Psoas muscle (tissue), 8 donors: ENCODE results near the gene NOS1. TPM values are rescaled to one million over a fixed set of nuclear protein-coding genes. Genes with fewer than 3 reads are reported as not detected.
A peak's percentile ranks its signal among the peaks of the same experiment; 100 is the strongest.

Experiments
- ATAC-seq, 4 donors: fragments of 200-7000 bp; cut with Tn5 transposase; one replicate each; pipeline ENCODE4 v1.9.1; 2020; ENCODE audit warnings: moderate library complexity in 3 of 4, mild to moderate bottlenecking in 2 of 4
- DNase-seq, 2 donors: peaks; one replicate each; pipeline ENCODE4 v3.0.0-alpha.2; 2020
- H3K27ac ChIP-seq: fragments of 200-600 bp; one replicate; pipeline ENCODE4 v1.8.0; 2022
- H3K27me3 ChIP-seq, 3 donors: fragments of 200-600 bp in 1 of 3; one replicate each; pipeline versions ENCODE4 v1.6.1 to v1.8.0; 2013 to 2022; ENCODE audit warnings: low read length in 2 of 3, mild to moderate bottlenecking in 2 of 3, moderate library complexity in 1 of 3; ENCODE audit not compliant: insufficient read depth in 3 of 3
- H3K36me3 ChIP-seq, 2 donors: fragments of 200-600 bp in 1 of 2; one replicate each; pipeline versions ENCODE4 v1.6.1 to v1.8.0; 2013 to 2022; ENCODE audit warnings: low read depth in 1 of 2, mild to moderate bottlenecking in 1 of 2, moderate library complexity in 1 of 2; ENCODE audit not compliant: insufficient read depth in 1 of 2
- H3K4me1 ChIP-seq: fragments of 200-600 bp; one replicate; pipeline ENCODE4 v1.8.0; 2022
- H3K4me3 ChIP-seq: fragments of 200-600 bp; one replicate; pipeline ENCODE4 v1.8.0; 2022; ENCODE audit warnings: mild to moderate bottlenecking
- H3K9me3 ChIP-seq: fragments of 200-600 bp; one replicate; pipeline ENCODE4 v1.8.0; 2022
- WGBS, 3 donors: extraction: QIAGEN DNeasy Blood & Tissue Kit; methylation state at CpG; one replicate each; pipeline versions ENCODE4 v1.1.6 to v1.1.7; 2013; 5-methylcytosine and 5-hydroxymethylcytosine counted together
- intact Hi-C, 2 donors: fragments of 100-400 bp; cut with DNase I; formaldehyde crosslinking; loops; one replicate each; pipeline versions ENCODE4 v1.11.0 to v1.14.2; 2022
- polyA plus RNA-seq, 3 donors: library from polyadenylated mRNA; stranded (reverse); fragments of 200-250 nt; gene quantifications; one replicate each; pipeline ENCODE4 v1.2.3, GENCODE V29; 2013
- total RNA-seq, 4 donors: library from RNA; stranded (reverse); fragmentation: NEBNext Ultra II Directional in 2 of 4; extraction: Animal tissue kit (Norgen Biotek cat#: 25700) in 2 of 4; gene quantifications; one replicate each; pipeline versions ENCODE4 v1.2.1 to v1.2.4, GENCODE V29; 2021 to 2023
- TF ChIP-seq, protein P1 (sequence below): fragments of 200-600 bp; IDR thresholded peaks from one replicate; pipeline ENCODE4 v1.8.0; 2022; ENCODE audit warnings: antibody characterized with exemption
- donor health status: healthy with polysubstance abuse.
- donor health status: DM: no; HTN: no; CAD: no; lungs with moderate emphysema.
- donor health status: Bipolar disorder and iron deficiency.
- donor health status: healthy.
- donor health status: DM: yes; HTN: yes; CAD: no.
- donor health status: DM: no; HTN: no; CAD: no.
- donor health status: DM: no; HTN: no; CAD: no.
- donor health status: DM: yes; HTN: yes; CAD: no.

NOS1 gene
- total and polyA plus RNA-seq, 7 donors, result 2.7 to 62.2 (median 12.1) TPM

GRCh38 chr12:117189725-117190209, 171.7 kb downstream of the NOS1 start:
- H3K27me3 ChIP-seq, result no peaks in the 10 kb centered on the region
- peaks cover 4% of the 10 kb centered on the region for H3K9me3 ChIP-seq
- ATAC-seq (peak in 1 of 4 donors; percentile 32), DNase-seq (peak; percentile 31 to 55)
- intact Hi-C loops, result no loop called here
- 0 to 2% (median 1%) methylated on average over 47 to 52 of the region's 52 CpGs for WGBS, 3 donors
- H3K4me1 ChIP-seq, result peaks cover 14% of the 10 kb centered on the region
- TF ChIP-seq, protein P1, sequence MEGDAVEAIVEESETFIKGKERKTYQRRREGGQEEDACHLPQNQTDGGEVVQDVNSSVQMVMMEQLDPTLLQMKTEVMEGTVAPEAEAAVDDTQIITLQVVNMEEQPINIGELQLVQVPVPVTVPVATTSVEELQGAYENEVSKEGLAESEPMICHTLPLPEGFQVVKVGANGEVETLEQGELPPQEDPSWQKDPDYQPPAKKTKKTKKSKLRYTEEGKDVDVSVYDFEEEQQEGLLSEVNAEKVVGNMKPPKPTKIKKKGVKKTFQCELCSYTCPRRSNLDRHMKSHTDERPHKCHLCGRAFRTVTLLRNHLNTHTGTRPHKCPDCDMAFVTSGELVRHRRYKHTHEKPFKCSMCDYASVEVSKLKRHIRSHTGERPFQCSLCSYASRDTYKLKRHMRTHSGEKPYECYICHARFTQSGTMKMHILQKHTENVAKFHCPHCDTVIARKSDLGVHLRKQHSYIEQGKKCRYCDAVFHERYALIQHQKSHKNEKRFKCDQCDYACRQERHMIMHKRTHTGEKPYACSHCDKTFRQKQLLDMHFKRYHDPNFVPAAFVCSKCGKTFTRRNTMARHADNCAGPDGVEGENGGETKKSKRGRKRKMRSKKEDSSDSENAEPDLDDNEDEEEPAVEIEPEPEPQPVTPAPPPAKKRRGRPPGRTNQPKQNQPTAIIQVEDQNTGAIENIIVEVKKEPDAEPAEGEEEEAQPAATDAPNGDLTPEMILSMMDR, result no peak
- H3K4me3 ChIP-seq, result peak overlapping the region; percentile 90
- peak overlapping the region; percentile 80 for H3K27ac ChIP-seq
- peaks cover 0 to 34% of the 10 kb centered on the region in 2 donors for H3K36me3 ChIP-seq

GRCh38 chr12:117188961-117189724, 172.3 kb downstream of the NOS1 start:
- WGBS, 3 donors, result 28 to 35% (median 29%) methylated on average over 25 of the region's 25 CpGs
- intact Hi-C loops, result no loop called here
- Histone ChIP-seq H3K36me3 (peaks cover 0 to 40% of the 10 kb centered on the region in 2 donors), H3K4me1 (peaks cover 15% of the 10 kb centered on the region), H3K4me3 (peak overlapping the region; percentile 90), H3K27ac (peak overlapping the region; percentile 80), H3K9me3 (peaks cover 4% of the 10 kb centered on the region), H3K27me3 (no peaks in the 10 kb centered on the region)
- TF ChIP-seq, protein P1, result no peak
- ATAC-seq, result peak in 2 of 4 donors; percentile 48 to 51
- no peak for DNase-seq

GRCh38 chr12:117188121-117188665, 173.2 kb downstream of the NOS1 start:
- Histone ChIP-seq H3K36me3 (peaks cover 0 to 50% of the 10 kb centered on the region in 2 donors), H3K27me3 (no peaks in the 10 kb centered on the region), H3K4me3 (no peak overlapping the region), H3K27ac (peak overlapping the region; percentile 80), H3K4me1 (peaks cover 15% of the 10 kb centered on the region), H3K9me3 (no peaks in the 10 kb centered on the region)
- TF ChIP-seq, protein P1, result no peak
- WGBS, 3 donors, result 95 to 98% (median 96%) methylated on average over 12 of the region's 12 CpGs
- ATAC-seq (no peak), DNase-seq (no peak)
- intact Hi-C loops, result no loop called here

GRCh38 chr12:117187421-117187820, 174.0 kb downstream of the NOS1 start:
- 76 to 85% (median 82%) methylated on average over 4 of the region's 4 CpGs for WGBS, 3 donors
- ATAC-seq (no peak), DNase-seq (no peak)
- Histone ChIP-seq H3K4me3 (no peak overlapping the region), H3K4me1 (peaks cover 15% of the 10 kb centered on the region), H3K9me3 (no peaks in the 10 kb centered on the region), H3K27ac (no peak overlapping the region), H3K27me3 (no peaks in the 10 kb centered on the region), H3K36me3 (peaks cover 0 to 57% of the 10 kb centered on the region in 2 donors)
- intact Hi-C loops, result no loop called here
- TF ChIP-seq, protein P1, result no peak
